H54 (cell line): ENCODE results near the gene MC5R.
"Not testable (repeated sequence)": the region's sequence is repeated elsewhere in the genome, so short reads cannot be mapped to it uniquely, and the experiment has no call there.

Source experiments
- DNase-seq: peaks from one replicate; pipeline ENCODE4 v3.0.0; 2011; ENCODE audit warnings: low spot score, mixed read lengths; ENCODE audit not compliant: insufficient read length
- FAIRE-seq: peaks from 3 replicates; lab custom pipeline; 2011; peaks lifted over from hg19 to GRCh38; lab: Jason Lieb, UNC
- POLR2A ChIP-seq: IDR thresholded peaks from 2 replicates; pipeline ENCODE4 v1.6.1; 2011; ENCODE audit warnings: low read depth, mild to moderate bottlenecking, low read length

The MC5R gene

DNA sequence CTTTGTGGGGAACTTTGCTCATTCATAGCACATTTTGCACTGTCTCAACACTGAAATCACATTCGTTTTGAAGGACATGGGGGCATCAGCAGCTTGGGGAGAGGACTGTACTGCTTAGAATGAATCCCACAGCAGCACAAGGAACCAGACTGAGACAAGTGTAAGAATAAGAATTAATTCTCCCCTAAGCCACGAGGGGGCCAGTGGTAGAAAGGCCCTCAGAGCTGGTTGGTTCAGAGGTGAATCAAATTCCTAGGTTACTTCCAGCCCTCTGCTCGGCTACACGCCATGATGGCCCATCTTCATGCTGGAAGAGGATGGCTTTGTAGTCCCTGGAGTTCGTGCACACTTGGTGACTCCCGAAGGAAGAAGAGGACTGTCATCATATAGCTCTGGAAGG lies 12.0 kb upstream of the MC5R start:
- no peak for FAIRE-seq
- peak; percentile 30 for DNase-seq
- TF ChIP-seq POLR2A = no peak

DNA sequence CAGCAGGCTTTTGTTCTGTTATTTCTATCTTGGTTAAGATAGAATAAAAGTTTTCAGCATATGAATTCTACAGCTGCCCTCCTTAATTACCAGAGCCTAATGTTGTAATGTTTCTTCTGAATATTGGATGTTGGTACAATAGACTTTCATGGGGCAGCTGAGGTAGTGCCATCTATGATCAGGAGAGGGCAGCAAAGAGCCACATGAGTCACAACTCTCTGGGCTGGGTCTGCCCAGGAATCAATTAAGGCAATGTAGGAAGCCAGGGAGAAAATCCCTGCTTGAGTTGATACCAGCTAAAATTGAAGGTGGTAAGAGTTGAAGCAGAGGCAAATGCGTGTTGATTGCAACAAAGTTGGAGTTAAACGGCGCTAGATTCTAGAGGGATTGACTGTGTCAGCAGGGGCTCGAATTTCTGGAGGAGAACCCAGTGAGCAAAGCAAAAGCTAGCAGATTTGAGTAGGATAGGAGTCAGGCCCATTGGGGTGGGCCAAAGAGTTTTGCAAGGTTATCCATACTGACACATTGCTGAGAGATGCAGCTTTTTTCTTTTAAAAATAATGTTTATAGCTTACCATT lies 10.6 kb upstream of the MC5R start:
- FAIRE-seq (peak; percentile 90), DNase-seq (peak; percentile 67)
- TF ChIP-seq POLR2A = no peak

DNA sequence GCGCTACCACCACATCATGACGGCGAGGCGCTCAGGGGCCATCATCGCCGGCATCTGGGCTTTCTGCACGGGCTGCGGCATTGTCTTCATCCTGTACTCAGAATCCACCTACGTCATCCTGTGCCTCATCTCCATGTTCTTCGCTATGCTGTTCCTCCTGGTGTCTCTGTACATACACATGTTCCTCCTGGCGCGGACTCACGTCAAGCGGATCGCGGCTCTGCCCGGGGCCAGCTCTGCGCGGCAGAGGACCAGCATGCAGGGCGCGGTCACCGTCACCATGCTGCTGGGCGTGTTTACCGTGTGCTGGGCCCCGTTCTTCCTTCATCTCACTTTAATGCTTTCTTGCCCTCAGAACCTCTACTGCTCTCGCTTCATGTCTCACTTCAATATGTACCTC lies 2.3 kb downstream of the MC5R start:
- TF ChIP-seq POLR2A = no peak
- FAIRE-seq = no peak
- no peak for DNase-seq

DNA sequence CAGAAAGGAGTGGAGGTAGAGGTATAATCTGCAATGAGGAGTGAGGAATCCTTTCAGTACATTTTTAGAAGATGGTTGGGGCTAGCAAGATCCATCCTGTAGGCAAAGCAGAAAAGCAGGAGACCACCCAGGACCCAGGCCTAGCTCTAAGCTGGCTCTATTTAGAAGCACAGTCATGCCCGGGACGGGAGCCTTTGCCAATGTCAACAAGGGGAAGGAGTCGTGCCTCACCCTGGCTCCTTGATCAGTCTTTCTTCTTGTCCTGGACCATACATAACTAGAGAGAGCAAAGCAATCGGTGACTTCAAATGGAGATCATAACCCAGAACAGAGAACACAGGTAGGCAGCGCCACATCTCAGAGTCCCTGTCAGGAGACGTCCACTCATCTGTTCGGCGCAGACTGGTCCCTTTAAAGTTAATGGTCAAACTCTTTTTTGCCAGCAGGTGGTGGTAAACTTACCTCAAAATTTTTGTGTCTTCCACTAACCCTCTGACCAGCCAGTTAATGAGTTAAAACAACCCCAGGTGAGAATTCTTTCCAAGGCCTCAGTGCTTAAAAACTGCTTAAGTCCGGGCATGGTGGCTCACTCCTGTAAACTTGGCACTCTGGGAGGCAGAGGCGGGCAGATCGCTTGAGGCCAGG lies 8.0 kb downstream of the MC5R start:
- FAIRE-seq = no peak
- TF ChIP-seq POLR2A = no peak
- DNase-seq = no peak

DNA sequence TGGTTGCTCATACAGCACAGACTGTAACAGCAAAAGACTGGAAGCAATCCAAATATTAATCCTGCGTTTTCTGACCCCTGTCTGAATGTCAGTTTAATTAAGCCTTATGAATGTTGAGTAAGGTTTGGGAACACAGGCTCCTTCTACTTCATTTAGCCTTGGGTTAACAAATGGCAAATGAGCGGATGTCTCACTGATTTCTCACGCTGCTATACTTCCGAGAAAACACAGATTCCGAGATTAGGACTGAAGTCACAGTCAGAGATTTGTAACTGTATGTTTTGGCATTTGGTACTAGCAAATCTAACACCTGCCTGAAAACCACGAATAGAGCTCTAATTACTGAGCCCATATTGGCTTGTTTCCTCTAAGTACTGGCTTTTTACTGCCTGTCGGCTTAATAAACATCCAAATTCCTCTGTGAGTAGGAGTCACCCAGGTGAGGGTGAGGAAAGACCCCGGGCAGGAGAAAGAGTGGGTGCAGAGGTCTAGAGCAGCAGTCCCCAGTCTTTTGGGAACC lies 10.6 kb downstream of the MC5R start:
- no peak for TF ChIP-seq POLR2A
- DNase-seq = no peak
- no peak for FAIRE-seq

DNA sequence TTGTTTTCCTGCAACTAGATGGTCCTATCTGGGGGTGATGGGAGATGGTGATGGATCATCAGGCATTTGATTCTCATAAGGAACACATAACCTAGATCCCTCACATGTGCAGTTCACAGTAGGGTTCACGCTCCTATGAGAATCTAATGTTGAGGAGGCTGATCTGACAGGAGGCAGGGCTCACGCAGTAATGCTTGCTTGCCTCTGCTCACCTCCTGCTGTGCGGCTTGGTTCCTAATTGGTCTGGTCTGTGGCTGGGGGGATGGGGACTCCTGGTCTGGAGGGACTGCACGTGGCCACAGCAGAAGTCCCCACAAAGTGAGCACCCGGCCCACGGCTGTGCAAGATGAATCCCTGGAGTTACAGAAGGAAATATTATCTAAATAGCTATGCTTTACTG lies 11.3 kb downstream of the MC5R start:
- no peak for TF ChIP-seq POLR2A
- DNase-seq (no peak), FAIRE-seq (no peak)

DNA sequence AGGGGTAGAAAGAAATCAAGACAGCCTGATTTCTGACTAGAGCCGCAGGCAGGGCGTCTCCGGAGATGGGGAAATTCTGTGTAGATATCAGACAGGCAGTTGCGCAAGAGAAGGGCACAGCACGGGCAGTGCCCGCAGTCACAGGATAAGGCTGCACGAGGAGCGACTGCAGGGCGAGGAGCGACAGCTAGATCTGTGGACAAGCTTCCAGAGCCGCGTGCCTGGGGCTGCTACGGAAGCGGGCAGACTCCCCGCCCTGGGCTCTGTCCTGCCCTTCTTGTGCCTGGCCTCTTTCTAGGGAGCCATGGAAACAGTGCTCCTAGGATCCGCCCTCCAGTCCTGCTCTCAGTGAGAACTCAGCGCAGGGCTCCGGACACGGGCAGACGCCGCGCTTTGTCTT lies 12.6 kb downstream of the MC5R start:
- TF ChIP-seq POLR2A = no peak
- DNase-seq = no peak
- no peak for FAIRE-seq

DNA sequence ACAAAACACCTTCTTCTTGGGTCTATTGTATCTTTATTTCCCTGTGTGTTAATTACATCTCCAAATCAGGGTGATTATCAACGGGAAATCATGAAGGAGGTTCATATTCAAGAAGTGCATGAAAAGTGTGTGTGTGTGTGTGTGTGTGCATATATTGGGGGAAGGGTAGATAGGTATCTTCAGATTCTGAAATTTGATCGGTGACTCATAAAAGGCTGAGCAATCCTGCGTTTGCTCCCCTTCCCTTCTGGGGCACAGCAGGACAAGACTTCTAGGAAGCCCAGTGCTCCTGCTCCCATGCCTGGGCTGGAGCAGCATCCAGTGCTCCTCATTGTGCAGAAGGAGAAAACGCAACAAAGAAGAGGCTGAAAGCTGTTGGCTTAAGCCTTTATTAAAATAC lies 25.8 kb downstream of the MC5R start:
- TF ChIP-seq POLR2A = no peak
- FAIRE-seq (no peak), DNase-seq (no peak)

DNA sequence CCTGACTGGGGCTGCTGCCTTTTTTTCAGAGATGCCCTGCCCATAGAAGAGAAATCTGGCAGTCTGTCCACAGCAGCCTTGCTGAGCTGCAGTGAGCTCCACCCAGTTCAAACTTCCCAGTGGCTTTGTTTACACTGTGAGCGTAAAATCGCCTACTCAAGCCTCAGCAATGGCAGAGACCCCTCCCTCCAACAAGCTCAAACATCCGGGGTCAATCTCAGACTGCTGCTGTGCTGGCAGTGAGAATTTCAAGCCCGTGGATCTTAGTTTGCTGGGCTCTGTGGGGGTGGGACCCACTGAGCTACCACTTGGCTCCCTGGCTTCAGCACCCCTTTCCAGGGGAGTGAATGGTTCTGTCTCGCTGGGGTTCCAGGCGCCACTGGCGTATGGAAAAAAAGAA lies 38.9 kb downstream of the MC5R start:
- not testable (repeated sequence) for DNase-seq, FAIRE-seq

DNA sequence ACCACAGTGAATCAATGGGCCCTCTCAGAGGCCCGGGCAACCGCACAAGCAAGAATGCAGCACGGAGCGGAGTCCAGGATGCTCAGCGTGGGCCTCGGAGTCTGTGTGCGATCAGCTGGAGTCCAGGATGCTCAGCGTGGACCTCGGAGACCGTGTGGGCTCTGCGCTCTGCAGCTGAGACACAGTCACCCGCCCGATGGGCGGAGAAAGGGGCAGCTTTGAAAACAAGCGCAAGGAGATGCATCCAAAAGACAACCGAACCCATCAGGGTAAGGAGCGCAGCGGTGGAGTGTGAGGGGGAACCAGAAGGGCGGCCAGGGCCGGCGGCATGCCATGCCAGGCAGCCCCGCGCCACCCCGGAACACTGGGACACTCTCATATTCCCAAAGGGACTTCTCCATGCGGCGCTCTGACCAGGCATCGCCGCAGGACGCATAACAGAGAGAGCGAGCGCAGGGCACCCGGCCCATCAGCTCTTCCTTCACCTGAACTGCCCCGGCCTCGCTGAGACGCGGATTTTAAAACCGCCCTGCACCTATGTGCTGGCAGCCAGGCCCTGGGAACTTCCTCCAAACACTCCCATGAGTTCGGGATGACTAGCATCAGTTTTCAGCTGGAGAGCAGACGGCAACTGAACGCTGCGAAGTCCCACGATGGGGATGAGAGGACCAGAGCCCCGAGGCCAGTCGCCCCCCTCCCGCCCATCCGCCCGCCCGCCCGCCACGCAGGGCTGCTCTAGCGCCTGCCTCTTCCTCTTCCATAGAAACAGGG lies 44.7 kb downstream of the MC5R start:
- no peak for TF ChIP-seq POLR2A
- no peak for DNase-seq
- FAIRE-seq = no peak

DNA sequence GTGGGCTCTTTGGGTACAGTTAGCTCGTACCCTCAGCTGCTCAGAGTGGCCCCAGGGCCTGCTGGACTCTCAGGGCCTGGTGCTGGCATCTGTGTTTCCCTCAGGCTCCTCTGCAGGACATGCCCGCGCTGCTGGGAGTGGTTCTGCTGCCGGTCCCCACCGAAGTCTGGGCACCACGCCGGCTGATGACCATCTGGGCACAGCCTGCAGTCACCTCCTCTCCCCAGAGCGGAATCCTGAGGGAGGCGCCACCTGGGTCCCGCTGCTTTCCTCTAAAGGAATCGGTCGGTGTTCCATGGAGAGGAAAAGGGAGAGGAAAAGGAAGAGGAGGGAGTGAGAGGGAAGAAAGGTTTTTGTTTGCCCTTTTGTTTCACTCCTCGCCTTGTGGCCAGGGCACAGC lies 47.8 kb downstream of the MC5R start:
- no peak for TF ChIP-seq POLR2A
- DNase-seq (no peak), FAIRE-seq (no peak)

DNA sequence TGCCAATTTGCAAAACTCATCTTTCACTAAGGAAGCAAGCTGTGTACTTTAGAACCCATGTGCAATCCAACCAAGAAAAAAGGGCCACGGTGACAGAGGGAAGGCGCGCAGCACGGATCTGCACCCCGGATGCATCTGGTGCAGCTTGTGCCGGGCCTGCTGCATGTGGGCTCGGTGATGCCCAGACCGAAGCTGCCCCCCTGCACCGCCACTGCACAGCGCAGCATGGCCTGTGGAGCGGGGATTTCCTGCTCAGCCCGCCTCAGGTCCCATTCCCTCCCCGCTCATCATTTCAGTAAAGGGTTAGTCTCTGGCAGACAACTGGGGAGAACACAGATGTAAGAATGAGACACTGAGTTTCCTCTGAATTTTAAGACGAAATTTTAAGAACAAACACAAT lies 48.4 kb downstream of the MC5R start:
- DNase-seq (no peak), FAIRE-seq (no peak)
- no peak for TF ChIP-seq POLR2A

DNA sequence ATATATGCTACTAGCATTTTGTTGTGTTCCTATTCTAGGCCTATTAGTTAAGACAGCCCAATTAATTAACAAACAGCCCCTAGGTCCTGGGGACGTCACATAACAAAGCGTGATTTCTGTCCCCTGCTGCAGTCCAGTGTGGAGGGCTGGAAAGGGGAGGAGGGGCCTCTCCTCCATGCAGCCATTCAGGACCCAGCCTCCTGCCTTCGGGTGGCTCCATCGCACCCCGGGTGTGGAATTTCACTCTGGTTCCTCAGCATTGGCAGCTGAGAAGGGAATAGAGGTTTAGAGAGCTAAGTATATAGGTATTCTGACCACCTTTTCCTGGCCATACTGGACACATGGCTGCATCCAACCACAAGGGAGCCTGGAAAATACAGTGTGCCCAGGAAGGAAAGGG lies 49.0 kb downstream of the MC5R start:
- TF ChIP-seq POLR2A = no peak
- no peak for FAIRE-seq
- DNase-seq = no peak

DNA sequence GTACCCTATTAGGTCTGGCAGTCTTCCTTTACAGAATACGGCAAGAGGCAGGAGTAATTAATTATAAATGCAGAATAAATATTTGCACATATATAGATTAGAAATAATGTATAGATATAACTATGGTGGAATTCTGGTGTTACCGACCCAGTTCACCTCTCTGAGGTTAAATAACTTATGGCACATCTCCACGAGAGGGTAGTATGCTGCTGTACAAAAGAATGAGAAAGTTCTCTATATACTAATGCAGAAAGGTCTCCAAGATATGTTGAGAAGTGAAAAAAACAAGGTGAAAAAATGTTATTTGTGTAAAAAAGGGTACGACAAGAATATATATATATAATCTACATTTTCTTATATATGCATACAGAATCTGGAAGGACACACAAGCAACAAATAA lies 50.6 kb downstream of the MC5R start:
- DNase-seq (no peak), FAIRE-seq (no peak)
- TF ChIP-seq POLR2A = no peak
